ENCODE data around the gene AMFR.

The AMFR gene

GRCh38 chr16:56365552-56365951 is 59.8 kb downstream of the AMFR start:
- FAIRE-seq (no peak), DNase-seq (ENCODE audit: insufficient read length, low spot score) (no peak)

- no peak for DNase-seq (ENCODE audit: insufficient read length, low spot score)
- FAIRE-seq: no peak
Observed at GRCh38 chr16:56364865-56365264, 60.5 kb downstream of the AMFR start.

- no peak for FAIRE-seq
- DNase-seq (ENCODE audit: insufficient read length, low spot score): no peak
Observed at GRCh38 chr16:56363781-56364565, 61.4 kb downstream of the AMFR start.

GRCh38 chr16:56363181-56363716 is 62.1 kb downstream of the AMFR start:
- no peak for FAIRE-seq
- no peak for DNase-seq (ENCODE audit: insufficient read length, low spot score)

GRCh38 chr16:56362706-56363105 is 62.6 kb downstream of the AMFR start:
- FAIRE-seq (no peak), DNase-seq (ENCODE audit: insufficient read length, low spot score) (no peak)

GRCh38 chr16:56362057-56362655 is 63.2 kb downstream of the AMFR start:
- FAIRE-seq: no peak
- no peak for DNase-seq (ENCODE audit: insufficient read length, low spot score)

GRCh38 chr16:56360117-56361008 is 65.0 kb downstream of the AMFR start:
- no peak for DNase-seq (ENCODE audit: insufficient read length, low spot score)
- no peak for FAIRE-seq

- FAIRE-seq (no peak), DNase-seq (ENCODE audit: insufficient read length, low spot score) (no peak)
Observed at GRCh38 chr16:56357765-56358322, 67.5 kb downstream of the AMFR start.

GRCh38 chr16:56357241-56357764 is 68.0 kb downstream of the AMFR start:
- FAIRE-seq (no peak), DNase-seq (ENCODE audit: insufficient read length, low spot score) (no peak)

GRCh38 chr16:56356276-56357240 is 68.8 kb downstream of the AMFR start:
- FAIRE-seq (peak; percentile 67), DNase-seq (ENCODE audit: insufficient read length, low spot score) (peak; percentile 96)

GRCh38 chr16:56355786-56356275 is 69.5 kb downstream of the AMFR start:
- no peak for DNase-seq (ENCODE audit: insufficient read length, low spot score)
- no peak for FAIRE-seq

- FAIRE-seq: no peak
- no peak for DNase-seq (ENCODE audit: insufficient read length, low spot score)
Observed at GRCh38 chr16:56355221-56355620, 70.1 kb downstream of the AMFR start.

GRCh38 chr16:56354746-56355145 is 70.6 kb downstream of the AMFR start:
- FAIRE-seq: no peak
- no peak for DNase-seq (ENCODE audit: insufficient read length, low spot score)

- DNase-seq (ENCODE audit: insufficient read length, low spot score): no peak
- no peak for FAIRE-seq
Observed at GRCh38 chr16:56354016-56354415, 71.3 kb downstream of the AMFR start.

GRCh38 chr16:56353054-56353921 is 72.1 kb downstream of the AMFR start:
- DNase-seq (ENCODE audit: insufficient read length, low spot score) (no peak), FAIRE-seq (no peak)

GRCh38 chr16:56352351-56353053 is 72.8 kb downstream of the AMFR start:
- DNase-seq (ENCODE audit: insufficient read length, low spot score) (no peak), FAIRE-seq (no peak)

- DNase-seq (ENCODE audit: insufficient read length, low spot score) (no peak), FAIRE-seq (no peak)
Observed at GRCh38 chr16:56351481-56351880, 73.9 kb downstream of the AMFR start.

Measured in GM19239 (cell line).